Measurements from ENCODE around the gene NCKAP1.
A peak's percentile ranks its signal among the peaks of the same experiment; 100 is the strongest.

NCKAP1 gene

GRCh38 chr2:182866461-182867406 lies 171.5 kb downstream of the NCKAP1 start, which contains the start of gene FRZB:
TSS of gene FRZB (minus strand) at chr2:182866637. CDS start at chr2:182866552, 85 bp downstream.
- DNase-seq: peak; percentile 74

DNA sequence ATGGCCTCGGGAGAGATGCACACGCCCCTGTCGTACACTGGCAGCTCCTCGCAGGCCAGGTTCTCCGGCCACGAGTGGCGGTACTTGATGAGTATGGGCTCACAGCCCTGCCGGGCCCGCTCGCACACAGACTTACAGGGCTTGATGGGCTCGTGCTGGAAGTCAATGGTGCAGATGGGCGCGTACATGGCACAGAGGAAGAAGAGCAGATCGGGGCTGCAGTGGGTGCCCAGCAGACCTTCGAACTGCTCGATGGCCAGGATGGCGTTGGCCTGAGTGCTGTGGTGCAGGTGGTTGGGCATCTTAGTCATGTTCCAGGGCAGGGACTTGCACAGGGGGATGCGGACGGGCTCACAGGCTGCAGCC lies 172.2 kb downstream of the NCKAP1 start:
- no peak for DNase-seq

GRCh38 chr2:182864949-182865570 lies 173.2 kb downstream of the NCKAP1 start:
- no peak for DNase-seq

GRCh38 chr2:182863642-182864041 lies 174.6 kb downstream of the NCKAP1 start:
- DNase-seq: no peak

DNA sequence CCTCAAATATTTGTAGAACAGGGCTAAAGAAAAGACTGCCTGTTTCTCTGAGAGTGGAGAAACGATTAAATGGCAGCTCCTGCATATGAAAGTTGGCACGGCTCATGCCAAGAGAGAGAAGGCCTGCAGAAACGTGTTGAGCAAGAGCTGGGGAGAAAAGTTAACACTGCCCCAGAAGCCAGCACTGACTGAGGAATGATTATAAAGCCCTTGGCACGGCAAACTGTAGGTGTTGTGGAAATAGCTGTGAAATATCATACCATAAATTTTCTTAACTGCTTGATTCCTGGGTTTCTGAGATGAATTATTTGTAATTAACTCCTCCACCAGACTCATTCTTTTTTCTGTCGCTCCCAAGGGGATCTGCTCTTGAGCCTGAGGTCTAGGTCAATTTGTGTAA lies 176.2 kb downstream of the NCKAP1 start:
- DNase-seq: no peak

DNA sequence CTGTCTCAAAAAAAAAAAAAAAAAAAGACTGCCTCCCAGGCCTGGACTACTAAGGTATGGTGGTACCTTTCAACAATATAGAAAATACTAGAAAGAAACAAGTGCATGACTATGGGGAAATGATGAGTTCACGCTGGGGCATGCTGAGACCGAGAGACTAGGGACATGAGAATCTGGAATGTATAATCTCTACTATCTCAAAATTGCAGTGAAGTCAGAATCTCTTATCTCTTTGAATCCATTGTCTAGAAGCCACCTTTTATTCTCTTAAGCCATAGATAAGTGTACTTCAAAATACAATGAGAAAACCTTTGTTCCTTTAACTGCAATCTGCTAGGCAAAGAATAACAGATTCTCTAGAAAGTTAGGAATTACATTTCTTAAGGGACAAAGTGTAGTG lies 177.4 kb downstream of the NCKAP1 start:
- no peak for DNase-seq

All from fibroblast of upper back skin (primary cell).